ENCODE results near the gene FAM13A.

- TF ChIP-seq POLR2AphosphoS5 (IDR thresholded peaks at IDR 0.05; ENCODE audit: low read depth, low read length): no peak
- TF ChIP-seq POLR2A (IDR thresholded peaks at IDR 0.05; ENCODE audit: control extremely low read depth in 1 of 2, low read depth in 2 of 2, low read length in 2 of 2): no peak
- TF ChIP-seq JUND (IDR thresholded peaks at IDR 0.05; ENCODE audit: low read length): no peak
- no peak for TF ChIP-seq GABPA (IDR thresholded peaks at IDR 0.05; ENCODE audit: borderline replicate concordance, insufficient read depth, low read length)
- TF ChIP-seq RAD21 (IDR thresholded peaks at IDR 0.05 in 1 of 2, conservative IDR thresholded peaks at IDR 0.05 in 1 of 2; ENCODE audit: low read depth in 2 of 2, low read length in 2 of 2): no peak
- no peak for TF ChIP-seq CTCF (IDR thresholded peaks at IDR 0.05; ENCODE audit: control extremely low read depth in 1 of 3, insufficient read depth in 1 of 3, low read depth in 1 of 3, low read length in 3 of 3)
Measured at GRCh38 chr4:88933414-88934160, 123.4 kb downstream of the FAM13A start.

Measured in H1 (cell line).